Skeletal muscle cell (primary cell): ENCODE results near the gene UBL4A.
"Not testable (repeated sequence)": the region's sequence is repeated elsewhere in the genome, so short reads cannot be mapped to it uniquely, and the experiment has no call there.

ENCODE experiments used
- DNase-seq: peaks from one replicate; pipeline ENCODE4 v3.0.0-alpha.2; 2010; ENCODE audit warnings: low read depth
- H3K4me3 ChIP-seq: 2 replicates; pipeline ENCODE4 v1.5.1; 2011; ENCODE audit warnings: low read depth, mild to moderate bottlenecking, control low read depth, low read length, moderate library complexity

UBL4A gene

GRCh38 chrX:154511761-154512160 lies 25.3 kb upstream of the UBL4A start:
- H3K4me3 ChIP-seq, result no peak overlapping the region
- DNase-seq, result no peak

DNA sequence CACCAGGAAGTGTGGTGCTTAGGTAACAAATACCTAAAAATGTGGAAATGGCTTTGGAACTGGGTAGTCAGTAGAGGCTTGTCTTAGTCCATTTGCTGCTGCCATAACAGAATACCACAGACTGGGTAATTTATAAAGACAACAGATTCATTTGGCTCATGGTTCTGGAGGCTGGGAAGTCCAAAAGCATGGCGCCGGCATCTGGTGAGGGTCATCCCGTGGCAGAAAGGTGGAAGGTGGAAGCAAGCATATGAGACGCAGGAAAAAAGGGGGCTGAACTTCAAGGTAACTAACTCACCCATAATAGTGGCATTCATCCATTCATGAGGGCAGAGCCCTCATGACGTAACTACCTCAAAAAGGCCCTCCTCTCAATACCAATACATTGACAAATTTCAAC lies 23.0 kb upstream of the UBL4A start:
- no peak for DNase-seq
- H3K4me3 ChIP-seq, result no peak overlapping the region

- DNase-seq, result no peak
- no peak overlapping the region for H3K4me3 ChIP-seq
Observed at GRCh38 chrX:154508384-154508745, 21.9 kb upstream of the UBL4A start.

GRCh38 chrX:154507673-154508383 lies 21.4 kb upstream of the UBL4A start:
- DNase-seq, result no peak
- no peak overlapping the region for H3K4me3 ChIP-seq

DNA sequence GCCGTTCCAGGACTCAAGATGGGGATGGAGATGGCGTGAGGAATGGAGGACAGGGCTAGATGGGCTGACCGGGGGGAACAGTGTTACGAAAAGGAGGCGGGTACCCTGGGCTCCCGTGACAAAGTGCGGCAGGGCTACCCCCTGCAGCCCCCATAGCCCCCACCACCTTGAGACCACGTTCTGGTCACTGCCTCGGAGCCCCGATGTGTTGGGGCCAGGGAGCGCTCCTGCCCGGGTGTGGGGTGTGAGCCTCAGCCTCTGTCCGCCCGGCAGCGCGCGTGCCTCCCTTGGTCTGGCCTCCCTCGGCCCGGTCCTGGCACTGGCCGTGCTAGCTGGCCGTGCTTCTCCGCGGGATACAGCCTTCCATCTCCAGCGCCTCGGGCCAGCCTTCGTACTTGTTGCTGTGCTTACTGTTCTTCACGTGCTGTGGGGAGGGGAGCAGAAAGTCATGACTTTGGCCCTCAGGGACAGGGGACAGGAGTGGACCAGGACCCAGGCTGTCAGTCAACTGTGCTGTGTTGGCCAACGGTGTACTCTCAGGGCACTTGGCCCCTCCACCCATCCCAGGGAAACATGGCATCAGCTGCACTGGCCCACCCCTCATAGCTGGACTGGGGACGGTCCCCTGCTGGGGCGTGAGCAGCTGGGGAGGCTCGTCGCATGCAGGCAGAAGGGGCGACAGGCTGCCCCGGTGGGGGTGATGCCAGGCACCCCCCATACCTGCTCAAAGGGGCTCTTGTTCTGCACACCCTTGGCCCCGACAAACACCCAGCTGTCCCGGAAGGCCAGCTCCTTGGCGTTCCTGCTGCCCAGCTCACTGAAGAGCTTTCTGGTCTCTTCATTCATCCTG lies 20.3 kb upstream of the UBL4A start:
- H3K4me3 ChIP-seq, result no peak overlapping the region
- no peak for DNase-seq

GRCh38 chrX:154505734-154506133 lies 19.3 kb upstream of the UBL4A start:
- DNase-seq, result no peak
- no peak overlapping the region for H3K4me3 ChIP-seq

GRCh38 chrX:154502989-154503388 lies 16.6 kb upstream of the UBL4A start:
- DNase-seq, result no peak
- H3K4me3 ChIP-seq, result no peak overlapping the region

GRCh38 chrX:154502098-154502497 lies 15.7 kb upstream of the UBL4A start:
- no peak for DNase-seq
- H3K4me3 ChIP-seq, result no peak overlapping the region

GRCh38 chrX:154501423-154501822 lies 15.0 kb upstream of the UBL4A start:
- DNase-seq, H3K4me3 ChIP-seq: not testable (repeated sequence)

DNA sequence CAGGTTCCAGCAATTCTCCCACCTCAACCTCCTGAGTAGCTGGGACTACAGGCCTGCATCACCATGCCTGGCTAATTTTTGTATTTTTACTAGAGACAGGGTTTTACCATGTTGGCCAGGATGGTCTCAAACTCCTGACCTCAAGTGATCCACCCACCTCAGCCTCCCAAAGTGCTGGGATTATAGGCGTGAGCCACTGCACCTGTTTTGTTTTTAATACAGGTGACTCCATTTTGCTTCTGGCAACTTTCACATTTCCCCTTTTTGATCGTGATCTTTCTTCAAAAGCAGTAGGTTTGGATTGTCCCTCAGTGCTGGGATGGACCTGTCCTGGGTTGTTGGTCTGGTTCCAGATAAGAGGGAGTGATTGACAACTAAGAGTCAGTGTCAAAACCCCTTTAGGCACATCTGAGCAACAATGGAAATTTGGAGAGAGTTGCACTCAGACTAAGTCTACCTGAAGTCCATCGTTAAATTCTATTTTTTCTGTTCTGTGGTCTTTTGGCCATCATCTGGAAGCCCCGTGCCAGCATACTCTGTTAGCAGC lies 10.2 kb upstream of the UBL4A start:
- not testable (repeated sequence) for H3K4me3 ChIP-seq, DNase-seq

GRCh38 chrX:154495472-154495922 lies 9.1 kb upstream of the UBL4A start:
- DNase-seq, result no peak
- no peak overlapping the region for H3K4me3 ChIP-seq

DNA sequence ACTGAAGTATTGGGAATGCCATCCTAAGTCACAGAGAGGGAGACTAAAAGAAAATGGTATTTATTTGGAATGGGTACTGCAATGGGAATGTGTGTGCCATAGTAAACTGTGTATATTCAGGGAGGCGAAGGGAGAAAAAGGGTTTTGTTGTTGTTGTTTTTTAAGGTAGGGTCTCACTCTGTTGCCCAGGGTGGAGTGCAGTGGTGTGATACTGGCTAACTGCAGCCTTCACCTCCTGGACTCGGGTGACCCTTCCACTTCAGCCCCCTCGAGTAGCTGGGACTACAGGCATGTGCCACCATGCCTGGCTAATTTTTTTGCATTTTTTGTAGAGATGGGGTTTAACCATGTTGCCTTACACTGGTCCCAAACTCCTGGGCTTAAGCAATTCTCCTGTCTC lies 8.3 kb upstream of the UBL4A start:
- H3K4me3 ChIP-seq, result no peak overlapping the region
- no peak for DNase-seq

- DNase-seq, result peak; percentile 77
- peak within 1 kb of the TSS; percentile 66 for H3K4me3 ChIP-seq
Observed at GRCh38 chrX:154490414-154491083, 4.1 kb upstream of the UBL4A start, which contains the start of gene SLC10A3. TSS of gene SLC10A3 (minus strand) at chrX:154490629. CDS start at chrX:154488940, 1,689 bp downstream.

- no peak for DNase-seq
- peak overlapping the region; percentile 66 for H3K4me3 ChIP-seq
Observed at GRCh38 chrX:154490021-154490413, 3.6 kb upstream of the UBL4A start.

DNA sequence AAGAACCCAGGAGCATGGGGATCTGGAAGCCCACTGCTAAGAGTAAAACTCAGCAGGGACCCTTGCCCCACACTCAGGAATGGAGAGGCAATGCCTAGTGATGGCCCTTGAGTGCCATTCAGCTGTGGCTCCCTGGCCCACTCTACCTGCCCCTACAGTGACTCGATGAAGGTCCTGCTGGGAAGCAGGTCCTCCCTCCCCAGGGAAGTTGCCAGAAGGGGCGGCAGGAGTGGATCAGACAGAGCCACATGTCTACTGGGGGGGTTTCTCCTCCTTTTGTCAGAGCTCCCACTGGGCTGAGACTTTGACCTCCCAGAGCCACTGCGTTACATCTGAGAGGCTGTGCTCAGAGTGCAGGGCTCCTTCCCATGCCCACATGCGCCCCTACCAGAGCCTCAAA lies 2.8 kb upstream of the UBL4A start:
- DNase-seq, result no peak
- peak overlapping the region; percentile 66 for H3K4me3 ChIP-seq

- no peak for DNase-seq
- H3K4me3 ChIP-seq, result no peak overlapping the region
Observed at GRCh38 chrX:154488336-154489075, 2.1 kb upstream of the UBL4A start.

DNA sequence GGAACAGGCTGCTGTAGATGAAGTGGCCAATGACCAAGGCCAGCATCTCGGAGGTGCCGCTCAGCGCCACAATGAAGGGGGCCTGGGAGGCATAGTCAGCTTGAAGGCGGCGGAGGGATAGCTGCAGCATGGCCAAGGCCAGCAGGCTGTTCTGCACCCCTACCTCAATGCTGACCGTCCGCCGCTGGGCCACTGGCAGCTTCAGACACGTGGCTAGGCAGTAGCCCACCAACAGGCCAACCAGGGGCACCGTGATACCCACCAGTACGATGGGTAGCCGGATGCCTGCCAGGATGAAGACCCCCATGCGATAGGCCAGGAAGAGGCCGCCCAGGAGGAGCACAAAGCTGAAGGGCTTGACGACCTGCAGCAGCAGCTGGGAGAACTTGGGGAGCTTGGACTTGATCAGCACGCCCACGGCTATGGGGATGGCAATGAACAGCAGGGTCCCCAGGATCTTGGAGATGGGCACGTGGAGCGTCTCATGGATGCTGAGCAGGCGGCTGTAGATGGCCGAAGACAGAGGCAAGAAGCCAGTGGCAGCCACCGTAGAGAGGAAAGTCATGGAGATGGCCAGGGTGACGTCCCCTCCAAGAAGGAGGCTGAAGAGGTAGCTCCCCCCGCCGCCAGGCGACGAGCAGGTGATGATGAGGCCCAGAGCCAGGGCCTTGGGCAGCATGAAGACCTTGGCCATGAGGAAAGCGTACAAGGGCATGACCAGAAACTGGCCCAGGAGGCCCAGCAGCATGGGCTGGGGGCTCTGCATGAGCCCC lies 1.3 kb upstream of the UBL4A start:
- H3K4me3 ChIP-seq, result no peak overlapping the region
- DNase-seq, result no peak

DNA sequence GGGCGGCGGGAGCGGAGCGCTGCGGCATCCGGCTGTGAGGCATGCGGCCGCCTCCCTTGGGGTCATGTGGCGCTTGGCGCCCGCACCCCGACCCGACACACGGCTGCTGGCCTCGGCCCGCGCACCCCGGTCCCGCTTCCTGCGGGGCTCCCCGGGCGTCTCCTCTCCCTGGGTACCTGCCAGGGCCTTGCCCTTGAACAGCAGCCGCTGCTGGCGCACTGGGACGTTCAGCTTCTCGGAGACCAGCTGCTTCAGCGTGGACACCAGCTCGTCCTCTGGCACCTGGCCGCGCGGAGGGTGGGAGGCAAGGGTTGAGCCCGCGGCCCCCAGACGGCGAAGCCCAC lies 391 bp downstream of the UBL4A start:
- DNase-seq, result no peak
- peak overlapping the region; percentile 47 for H3K4me3 ChIP-seq
